Mesendoderm (in vitro differentiated cells): ENCODE data around the gene GGNBP2.

Experiments
- DNase-seq: peaks from one replicate; pipeline ENCODE4 v3.0.0; 2013
- H2AK5ac ChIP-seq: 2 replicates; pipeline ENCODE4 v1.6.1; 2013; ENCODE audit warnings: low read length, inconsistent platforms
- H2BK120ac ChIP-seq: 2 replicates; pipeline ENCODE4 v1.6.1; 2013; ENCODE audit warnings: low read depth, mild to moderate bottlenecking, low read length, moderate library complexity, mixed read lengths
- H2BK15ac ChIP-seq: replicated peaks from 2 replicates; pipeline ENCODE4 v1.6.1; 2013; ENCODE audit warnings: low read depth, mild to moderate bottlenecking, moderate library complexity
- H2BK5ac ChIP-seq: 2 replicates; pipeline ENCODE4 v1.6.1; 2013; ENCODE audit warnings: low read length, inconsistent platforms
- H3K18ac ChIP-seq: 2 replicates; pipeline ENCODE4 v1.6.1; 2013; ENCODE audit warnings: mild to moderate bottlenecking, low read length, mixed read lengths
- H3K23ac ChIP-seq: one replicate; pipeline ENCODE4 v1.6.1; 2013; ENCODE audit warnings: low read length
- H3K27ac ChIP-seq: 2 replicates; pipeline ENCODE4 v1.5.1; 2013; ENCODE audit warnings: low read depth, mild to moderate bottlenecking, inconsistent platforms, low read length, moderate library complexity
- H3K27me3 ChIP-seq: 2 replicates; pipeline ENCODE4 v1.6.1; 2013; ENCODE audit warnings: low read length, control low read depth, mild to moderate bottlenecking, inconsistent platforms; ENCODE audit not compliant: insufficient read depth, poor library complexity
- H3K36me3 ChIP-seq: 2 replicates; pipeline ENCODE4 v1.6.1; 2013; ENCODE audit warnings: low read length, inconsistent platforms; ENCODE audit not compliant: control insufficient read depth, insufficient read depth
- H3K4ac ChIP-seq: one replicate; pipeline ENCODE4 v1.6.1; 2013; ENCODE audit warnings: low read depth, mild to moderate bottlenecking, low read length, moderate library complexity
- H3K4me1 ChIP-seq: 2 replicates; pipeline ENCODE4 v1.6.1; 2013; ENCODE audit warnings: low read depth, low read length, inconsistent platforms; ENCODE audit not compliant: control insufficient read depth
- H3K4me2 ChIP-seq: 2 replicates; pipeline ENCODE4 v1.6.1; 2013; ENCODE audit warnings: low read length
- H3K4me3 ChIP-seq: 2 replicates; pipeline ENCODE4 v1.5.1; 2013; ENCODE audit warnings: mild to moderate bottlenecking, low read length
- H3K56ac ChIP-seq: one replicate; pipeline ENCODE4 v1.6.1; 2013; ENCODE audit warnings: low read length
- H3K79me1 ChIP-seq: 2 replicates; pipeline ENCODE4 v1.6.1; 2013; ENCODE audit warnings: low read length, inconsistent platforms
- H3K79me2 ChIP-seq: 2 replicates; pipeline ENCODE4 v1.6.1; 2013; ENCODE audit warnings: mild to moderate bottlenecking, low read length; ENCODE audit not compliant: control insufficient read depth, insufficient read depth
- H3K9ac ChIP-seq: 2 replicates; pipeline ENCODE4 v1.6.1; 2013; ENCODE audit warnings: low read length, inconsistent platforms
- H4K5ac ChIP-seq: one replicate; pipeline ENCODE4 v1.6.1; 2013; ENCODE audit warnings: low read length
- H4K8ac ChIP-seq: one replicate; pipeline ENCODE4 v1.6.1; 2013; ENCODE audit warnings: low read depth, mild to moderate bottlenecking, control low read depth, low read length, moderate library complexity
- WGBS: extraction: QIAGEN DNeasy Blood & Tissue Kit; methylation state at CpG from one replicate; pipeline ENCODE4 v1.1.7; 2013; ENCODE audit warnings: low lambda C conversion rate, missing lambda C conversion rate; ENCODE audit not compliant: insufficient coverage; ENCODE audit errors: extremely low coverage; 5-methylcytosine and 5-hydroxymethylcytosine counted together

The GGNBP2 gene

GRCh38 chr17:36532435-36532975 is 12.2 kb upstream of the GGNBP2 start:
- Histone ChIP-seq H3K4me2 (no peak overlapping the region), H2BK120ac (no peak overlapping the region), H3K27me3 (no peaks in the 10 kb centered on the region), H3K79me1 (peaks cover 22% of the 10 kb centered on the region), H3K4me1 (peaks cover 8% of the 10 kb centered on the region), H2BK5ac (no peak overlapping the region), H3K18ac (no peak overlapping the region), H2AK5ac (no peak overlapping the region), H4K5ac (no peak overlapping the region), H3K23ac (no peak overlapping the region), H3K4me3 (no peak overlapping the region), H3K4ac (no peak overlapping the region), H3K9ac (no peak overlapping the region), H3K36me3 (peaks cover 20% of the 10 kb centered on the region), H3K79me2 (peaks cover 23% of the 10 kb centered on the region), H4K8ac (no peak overlapping the region), H3K27ac (no peak overlapping the region), H2BK15ac (no peak overlapping the region), H3K56ac (no peak overlapping the region)
- WGBS, result no CpG with 5 or more reads among the region's 2 CpGs
- no peak for DNase-seq

GRCh38 chr17:36533935-36534839 is 10.5 kb upstream of the GGNBP2 start:
- H3K79me1 ChIP-seq, result peaks cover 23% of the 10 kb centered on the region
- peak overlapping the region; percentile 40 for H3K18ac ChIP-seq
- no CpG with 5 or more reads among the region's 48 CpGs for WGBS
- H3K4ac ChIP-seq, result peak overlapping the region; percentile 81
- H2AK5ac ChIP-seq, result peak overlapping the region; percentile 6
- no peak overlapping the region for H3K23ac ChIP-seq
- peak overlapping the region; percentile 84 for H3K27ac ChIP-seq
- H3K56ac ChIP-seq, result peak overlapping the region; percentile 88
- peak overlapping the region; percentile 30 for H3K4me3 ChIP-seq
- H3K4me1 ChIP-seq, result peaks cover 8% of the 10 kb centered on the region
- peak overlapping the region; percentile 90 for H3K4me2 ChIP-seq
- peaks cover 23% of the 10 kb centered on the region for H3K79me2 ChIP-seq
- H3K9ac ChIP-seq, result peak overlapping the region; percentile 76
- peaks cover 16% of the 10 kb centered on the region for H3K36me3 ChIP-seq
- no peak overlapping the region for H2BK15ac ChIP-seq
- H4K8ac ChIP-seq, result no peak overlapping the region
- H2BK120ac ChIP-seq, result no peak overlapping the region
- DNase-seq, result peak; percentile 92
- peak overlapping the region; percentile 77 for H4K5ac ChIP-seq
- no peaks in the 10 kb centered on the region for H3K27me3 ChIP-seq
- H2BK5ac ChIP-seq, result peak overlapping the region; percentile 7

- Histone ChIP-seq H3K9ac (peak within 1 kb of the TSS; percentile 95), H3K4me2 (peak within 1 kb of the TSS; percentile 90), H4K8ac (no peak within 1 kb of the TSS), H3K79me2 (peaks cover 23% of the 10 kb centered on the region), H3K56ac (peak within 1 kb of the TSS; percentile 99), H3K27ac (peak within 1 kb of the TSS; percentile 84), H2BK15ac (no peak within 1 kb of the TSS), H2AK5ac (peak within 1 kb of the TSS; percentile 66), H4K5ac (peak within 1 kb of the TSS; percentile 77), H3K4me1 (peaks cover 8% of the 10 kb centered on the region), H3K79me1 (peaks cover 23% of the 10 kb centered on the region), H3K36me3 (peaks cover 12% of the 10 kb centered on the region), H2BK5ac (peak within 1 kb of the TSS; percentile 76), H3K27me3 (no peaks in the 10 kb centered on the region), H2BK120ac (no peak within 1 kb of the TSS), H3K4me3 (peak within 1 kb of the TSS; percentile 91), H3K18ac (peak within 1 kb of the TSS; percentile 40), H3K23ac (peak within 1 kb of the TSS; percentile 68), H3K4ac (peak within 1 kb of the TSS; percentile 81)
- DNase-seq, result peak; percentile 97
- no CpG with 5 or more reads among the region's 83 CpGs for WGBS
These were observed 9.7 kb upstream of the GGNBP2 start, which contains the start of the genes MYO19 and PIGW for GRCh38 chr17:36534840-36535668. TSS of gene MYO19 (minus strand) at chr17:36534868. CDS start at chr17:36532538, 2,330 bp downstream. TSS of gene PIGW (plus strand) at chr17:36534987. CDS start at chr17:36537102, 2,115 bp downstream.

- Histone ChIP-seq H3K79me2 (peaks cover 23% of the 10 kb centered on the region), H3K4me3 (peak overlapping the region; percentile 76), H3K4me1 (peaks cover 8% of the 10 kb centered on the region), H3K18ac (peak overlapping the region; percentile 16), H3K27ac (no peak overlapping the region), H2BK15ac (no peak overlapping the region), H4K8ac (no peak overlapping the region), H3K56ac (peak overlapping the region; percentile 99), H3K27me3 (no peaks in the 10 kb centered on the region), H4K5ac (peak overlapping the region; percentile 77), H2AK5ac (peak overlapping the region; percentile 66), H3K9ac (peak overlapping the region; percentile 73), H3K4ac (peak overlapping the region; percentile 65), H3K36me3 (peaks cover 12% of the 10 kb centered on the region), H3K4me2 (peak overlapping the region; percentile 77), H2BK120ac (no peak overlapping the region), H2BK5ac (no peak overlapping the region), H3K23ac (no peak overlapping the region), H3K79me1 (peaks cover 23% of the 10 kb centered on the region)
- no CpG with 5 or more reads among the region's 15 CpGs for WGBS
- DNase-seq, result no peak
These were observed 9.0 kb upstream of the GGNBP2 start for GRCh38 chr17:36535669-36536081.

- Histone ChIP-seq H3K18ac (no peak overlapping the region), H2BK120ac (no peak overlapping the region), H2BK5ac (no peak overlapping the region), H3K56ac (no peak overlapping the region), H3K4me3 (no peak overlapping the region), H3K4me1 (peaks cover 4% of the 10 kb centered on the region), H3K79me1 (peaks cover 12% of the 10 kb centered on the region), H3K36me3 (peaks cover 5% of the 10 kb centered on the region), H3K27ac (no peak overlapping the region), H4K5ac (no peak overlapping the region), H3K23ac (no peak overlapping the region), H3K27me3 (no peaks in the 10 kb centered on the region), H2AK5ac (no peak overlapping the region), H3K79me2 (peaks cover 5% of the 10 kb centered on the region), H3K4me2 (no peak overlapping the region), H4K8ac (no peak overlapping the region), H3K4ac (no peak overlapping the region), H3K9ac (no peak overlapping the region), H2BK15ac (no peak overlapping the region)
- no peak for DNase-seq
- no CpG with 5 or more reads among the region's 3 CpGs for WGBS
These were observed 4.0 kb upstream of the GGNBP2 start for GRCh38 chr17:36540696-36541095.
